HepG2 (cell line): Measurements from ENCODE around the gene YIF1B. TPM values are rescaled to one million over a fixed set of nuclear protein-coding genes. Genes with fewer than 3 reads are reported as not detected.

Experiments
- ATRX ChIP-seq: sonication (generic); formaldehyde crosslinking; IDR thresholded peaks from 2 replicates; pipeline ENCODE4 v1.4.0; 2020; ENCODE audit warnings: missing genetic modification reagents, borderline replicate concordance
- DMTF1 ChIP-seq: sonication (generic); formaldehyde crosslinking; IDR thresholded peaks from 2 replicates; pipeline ENCODE4 v1.4.0; 2020; ENCODE audit warnings: mild to moderate bottlenecking, missing genetic modification reagents
- E2F1 ChIP-seq: sonication (generic); formaldehyde crosslinking; IDR thresholded peaks from 2 replicates; pipeline ENCODE4 v1.5.0; 2020; ENCODE audit warnings: missing genetic modification reagents
- E2F2 ChIP-seq: sonication (generic); formaldehyde crosslinking; IDR thresholded peaks from 2 replicates; pipeline ENCODE4 v1.4.0; 2020; ENCODE audit warnings: missing genetic modification reagents, borderline replicate concordance
- KLF13 ChIP-seq: sonication (generic); formaldehyde crosslinking; IDR thresholded peaks from 2 replicates; pipeline ENCODE4 v1.4.0; 2020; ENCODE audit warnings: mild to moderate bottlenecking, missing genetic modification reagents
- NR2F6 ChIP-seq, 2 experiments: IDR thresholded peaks; 2 replicates each; pipeline ENCODE4 v1.6.1; 2016; ENCODE audit warnings: antibody characterized with exemption in 1 of 2, mild to moderate bottlenecking in 1 of 2
- SMARCE1 ChIP-seq: fragments of 450-650 bp; IDR thresholded peaks from 2 replicates; pipeline ENCODE4 v1.6.1; 2017; ENCODE audit warnings: borderline replicate concordance
- SOX6 ChIP-seq, 2 experiments: fragments of 450-650 bp in 1 of 2; sonication (generic) in 1 of 2; formaldehyde crosslinking in 1 of 2; IDR thresholded peaks; 2 replicates each; pipeline versions ENCODE4 v1.4.0 to v1.6.1; 2017 to 2020; ENCODE audit warnings: antibody characterized with exemption in 1 of 2, mild to moderate bottlenecking in 1 of 2, missing genetic modification reagents in 1 of 2
- ZFY ChIP-seq: sonication (generic); formaldehyde crosslinking; IDR thresholded peaks from 2 replicates; pipeline ENCODE4 v1.4.0; 2020; ENCODE audit warnings: missing genetic modification reagents
- ZNF382 ChIP-seq: sonication (generic); formaldehyde crosslinking; IDR thresholded peaks from 2 replicates; pipeline ENCODE4 v1.5.0; 2020; ENCODE audit warnings: missing genetic modification reagents, mild to moderate bottlenecking, borderline replicate concordance
- ZNF549 ChIP-seq: sonication (generic); formaldehyde crosslinking; IDR thresholded peaks from 2 replicates; pipeline ENCODE4 v1.5.0; 2020; ENCODE audit warnings: missing genetic modification reagents
- ZNF557 ChIP-seq: sonication (generic); formaldehyde crosslinking; IDR thresholded peaks from 2 replicates; pipeline ENCODE4 v1.4.0; 2020; ENCODE audit warnings: missing genetic modification reagents
- polyA plus RNA-seq, 8 experiments: library from polyadenylated mRNA; depleted of rRNA in 3 of 8; stranded (reverse) in 7 of 8; unstranded in 1 of 8; fragments of >200 nt; fragmentation: Illumina TruSeq in 4 of 8; extraction: Trizol in 4 of 8; gene quantifications; 2 replicates each; pipeline versions ENCODE4 v1.2.1 to v1.2.3, GENCODE V29; 2011 to 2016; ENCODE audit warnings: low read depth in 4 of 8, missing spikeins in 1 of 8, mixed read lengths in 1 of 8; ENCODE audit not compliant: insufficient read depth in 1 of 8
- total RNA-seq, 5 experiments: library from RNA; depleted of rRNA; stranded (reverse); fragments of >200 nt; fragmentation: Illumina TruSeq; extraction: Trizol; gene quantifications; 2 replicates each; pipeline ENCODE4 v1.2.3, GENCODE V29; 2016; ENCODE audit warnings: low read depth in 1 of 5
- TF ChIP-seq, protein P1 (sequence below): sonication (generic); formaldehyde crosslinking; IDR thresholded peaks from 2 replicates; pipeline ENCODE4 v1.8.0; 2023; ENCODE audit warnings: mild to moderate bottlenecking, missing genetic modification reagents
- TF ChIP-seq, protein P2 (sequence below): sonication (generic); formaldehyde crosslinking; IDR thresholded peaks from 2 replicates; pipeline ENCODE4 v1.4.0; 2020; ENCODE audit warnings: missing genetic modification reagents; ENCODE audit errors: not compliant biosample characterization
- TF ChIP-seq, protein P3 (sequence below): IDR thresholded peaks from 2 replicates; pipeline ENCODE4 v1.6.1; 2016; ENCODE audit warnings: control low read depth
- TF ChIP-seq, protein P4 (sequence below): sonication (generic); formaldehyde crosslinking; IDR thresholded peaks from 2 replicates; pipeline ENCODE4 v1.8.0; 2022; ENCODE audit warnings: missing genetic modification reagents, mild to moderate bottlenecking, moderate library complexity, borderline replicate concordance
- TF ChIP-seq, protein P5 (sequence below): sonication (generic); formaldehyde crosslinking; IDR thresholded peaks from 2 replicates; pipeline ENCODE4 v1.8.1; 2023; ENCODE audit warnings: mild to moderate bottlenecking, moderate library complexity, missing genetic modification reagents

The YIF1B gene
- total and polyA plus RNA-seq, 2 of the 13 experiments (the other 11 are each of a cell fraction or from before 2014, with no cell fraction given) = 41.4 to 85.2 TPM

DNA sequence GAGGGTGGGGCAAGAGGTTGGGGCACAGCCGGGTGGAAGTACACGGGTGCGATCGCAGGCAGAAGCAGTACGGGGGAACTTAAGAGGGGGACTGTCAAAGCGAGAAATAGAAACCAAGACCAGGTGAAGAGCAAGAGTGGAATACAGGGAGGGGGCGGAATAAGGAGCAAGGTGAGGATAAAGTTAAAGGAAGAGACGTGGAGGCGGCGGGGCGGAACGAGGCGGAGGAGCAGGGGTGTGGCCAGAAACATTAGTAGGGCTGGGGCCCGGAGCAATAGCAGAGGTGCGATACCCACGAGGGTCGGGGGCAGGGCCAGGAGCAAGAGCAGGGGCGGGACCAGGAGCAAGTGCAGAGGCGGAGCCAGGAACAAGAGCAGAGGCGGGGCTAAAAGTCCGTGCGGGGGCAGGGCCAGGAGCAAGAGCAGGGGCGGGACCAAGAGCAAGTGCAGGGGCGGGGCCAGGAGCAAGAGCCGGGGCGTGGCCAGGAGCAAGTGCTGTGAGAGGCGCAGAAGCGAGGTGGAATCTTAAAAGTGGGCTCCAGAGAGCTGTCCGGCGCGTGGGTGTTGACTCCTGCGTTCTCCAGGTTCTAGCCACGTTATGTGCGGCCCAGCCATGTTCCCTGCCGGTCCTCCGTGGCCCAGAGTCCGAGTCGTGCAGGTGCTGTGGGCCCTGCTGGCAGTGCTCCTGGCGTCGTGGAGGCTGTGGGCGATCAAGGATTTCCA, 21.1 kb upstream of the YIF1B start (continued):
- TF ChIP-seq ZNF557 (CRISPR knock-in tag) (no peak), ZFY (CRISPR knock-in tag) (0 out of 2 replicates have a peak, but pooled peaks have one; percentile 17), SMARCE1 (no peak), E2F1 (CRISPR knock-in tag) (no peak), DMTF1 (CRISPR knock-in tag) (no peak), ZNF382 (CRISPR knock-in tag) (no peak), ZNF549 (CRISPR knock-in tag) (no peak), NR2F6 (IDR thresholded peaks at IDR 0.05) (no peak), NR2F6 (CRISPR knock-in tag; IDR thresholded peaks at IDR 0.05) (no peak), ATRX (CRISPR knock-in tag) (no peak), E2F2 (CRISPR knock-in tag) (no peak), KLF13 (CRISPR knock-in tag) (0 out of 2 replicates have a peak, but pooled peaks have one; percentile 36), SOX6 (IDR thresholded peaks at IDR 0.05) (no peak), SOX6 (CRISPR knock-in tag; IDR thresholded peaks at IDR 0.05) (no peak)
- TF ChIP-seq, protein P1, sequence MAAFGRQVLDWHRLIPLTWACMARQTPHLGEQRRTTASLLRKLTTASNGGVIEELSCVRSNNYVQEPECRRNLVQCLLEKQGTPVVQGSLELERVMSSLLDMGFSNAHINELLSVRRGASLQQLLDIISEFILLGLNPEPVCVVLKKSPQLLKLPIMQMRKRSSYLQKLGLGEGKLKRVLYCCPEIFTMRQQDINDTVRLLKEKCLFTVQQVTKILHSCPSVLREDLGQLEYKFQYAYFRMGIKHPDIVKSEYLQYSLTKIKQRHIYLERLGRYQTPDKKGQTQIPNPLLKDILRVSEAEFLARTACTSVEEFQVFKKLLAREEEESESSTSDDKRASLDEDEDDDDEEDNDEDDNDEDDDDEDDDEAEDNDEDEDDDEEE (CRISPR knock-in tag) = no peak
- TF ChIP-seq, protein P2, sequence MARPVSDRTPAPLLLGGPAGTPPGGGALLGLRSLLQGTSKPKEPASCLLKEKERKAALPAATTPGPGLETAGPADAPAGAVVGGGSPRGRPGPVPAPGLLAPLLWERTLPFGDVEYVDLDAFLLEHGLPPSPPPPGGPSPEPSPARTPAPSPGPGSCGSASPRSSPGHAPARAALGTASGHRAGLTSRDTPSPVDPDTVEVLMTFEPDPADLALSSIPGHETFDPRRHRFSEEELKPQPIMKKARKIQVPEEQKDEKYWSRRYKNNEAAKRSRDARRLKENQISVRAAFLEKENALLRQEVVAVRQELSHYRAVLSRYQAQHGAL (CRISPR knock-in tag) = no peak
- TF ChIP-seq, protein P3, sequence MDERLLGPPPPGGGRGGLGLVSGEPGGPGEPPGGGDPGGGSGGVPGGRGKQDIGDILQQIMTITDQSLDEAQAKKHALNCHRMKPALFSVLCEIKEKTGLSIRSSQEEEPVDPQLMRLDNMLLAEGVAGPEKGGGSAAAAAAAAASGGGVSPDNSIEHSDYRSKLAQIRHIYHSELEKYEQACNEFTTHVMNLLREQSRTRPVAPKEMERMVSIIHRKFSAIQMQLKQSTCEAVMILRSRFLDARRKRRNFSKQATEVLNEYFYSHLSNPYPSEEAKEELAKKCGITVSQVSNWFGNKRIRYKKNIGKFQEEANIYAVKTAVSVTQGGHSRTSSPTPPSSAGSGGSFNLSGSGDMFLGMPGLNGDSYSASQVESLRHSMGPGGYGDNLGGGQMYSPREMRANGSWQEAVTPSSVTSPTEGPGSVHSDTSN (CRISPR knock-in tag) = no peak
- TF ChIP-seq, protein P4, sequence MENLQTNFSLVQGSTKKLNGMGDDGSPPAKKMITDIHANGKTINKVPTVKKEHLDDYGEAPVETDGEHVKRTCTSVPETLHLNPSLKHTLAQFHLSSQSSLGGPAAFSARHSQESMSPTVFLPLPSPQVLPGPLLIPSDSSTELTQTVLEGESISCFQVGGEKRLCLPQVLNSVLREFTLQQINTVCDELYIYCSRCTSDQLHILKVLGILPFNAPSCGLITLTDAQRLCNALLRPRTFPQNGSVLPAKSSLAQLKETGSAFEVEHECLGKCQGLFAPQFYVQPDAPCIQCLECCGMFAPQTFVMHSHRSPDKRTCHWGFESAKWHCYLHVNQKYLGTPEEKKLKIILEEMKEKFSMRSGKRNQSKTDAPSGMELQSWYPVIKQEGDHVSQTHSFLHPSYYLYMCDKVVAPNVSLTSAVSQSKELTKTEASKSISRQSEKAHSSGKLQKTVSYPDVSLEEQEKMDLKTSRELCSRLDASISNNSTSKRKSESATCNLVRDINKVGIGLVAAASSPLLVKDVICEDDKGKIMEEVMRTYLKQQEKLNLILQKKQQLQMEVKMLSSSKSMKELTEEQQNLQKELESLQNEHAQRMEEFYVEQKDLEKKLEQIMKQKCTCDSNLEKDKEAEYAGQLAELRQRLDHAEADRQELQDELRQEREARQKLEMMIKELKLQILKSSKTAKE = no peak
- TF ChIP-seq, protein P5, sequence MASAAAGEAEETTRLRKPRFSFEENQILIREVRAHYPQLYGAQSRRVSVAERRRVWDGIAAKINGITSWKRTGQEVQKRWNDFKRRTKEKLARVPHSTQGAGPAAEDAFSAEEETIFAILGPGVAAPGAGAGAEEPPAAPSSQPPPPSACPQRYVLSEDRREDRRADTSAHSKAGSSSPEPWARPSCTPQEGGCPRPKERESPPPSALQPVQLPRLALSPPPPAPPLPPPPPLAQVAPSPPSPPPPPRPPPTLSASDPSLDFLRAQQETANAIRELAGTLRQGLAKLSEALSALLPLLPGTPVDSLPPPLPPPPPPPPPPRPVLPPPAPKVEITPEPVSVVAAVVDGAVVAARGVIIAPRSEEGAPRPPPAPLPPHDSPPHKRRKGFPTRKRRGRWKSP (CRISPR knock-in tag) = no peak
